ENCODE data around the gene MAML3. TPM values are rescaled to one million over a fixed set of nuclear protein-coding genes. Genes with fewer than 3 reads are reported as not detected.
A peak's percentile ranks its signal among the peaks of the same experiment; 100 is the strongest.

Gene MAML3
- total and polyA plus RNA-seq, 2 of the 13 experiments (the other 11 are each of a cell fraction or from before 2014, with no cell fraction given), result 0.05 to 0.13 TPM

GRCh38 chr4:139692309-139693012 lies 461.5 kb downstream of the MAML3 start (continued):
- TF ChIP-seq ZNF780A (CRISPR knock-in tag; IDR thresholded peaks at IDR 0.05) (no peak), ZNF256 (CRISPR knock-in tag; conservative IDR thresholded peaks at IDR 0.05) (0 out of 2 replicates have a peak, but pooled peaks have one; percentile 21), TCF7 (IDR thresholded peaks at IDR 0.05; ENCODE audit: low read depth) (peak; percentile 86), ELF3 (CRISPR knock-in tag; IDR thresholded peaks at IDR 0.05) (peak; percentile 97), MEF2D (CRISPR knock-in tag; IDR thresholded peaks at IDR 0.05) (peak; percentile 80), ZBTB4 (CRISPR knock-in tag; IDR thresholded peaks at IDR 0.05; ENCODE audit: borderline replicate concordance) (0 out of 2 replicates have a peak, but pooled peaks have one; percentile 21), ZNF264 (CRISPR knock-in tag; IDR thresholded peaks at IDR 0.05) (peak; percentile 47; the same call in 1 of the 2 replicates), GZF1 (CRISPR knock-in tag; IDR thresholded peaks at IDR 0.05) (0 out of 2 replicates have a peak, but pooled peaks have one; percentile 16), RBFOX2 (IDR thresholded peaks at IDR 0.05; ENCODE audit: low read depth, low read length) (peak; percentile 36; the same call in 1 of the 2 replicates), CCAR2 (optimal IDR thresholded peaks at IDR 0.05; ENCODE audit: low read depth, low read length) (no peak), ZBTB21 (CRISPR knock-in tag; IDR thresholded peaks at IDR 0.05) (no peak), TGIF2 (CRISPR knock-in tag; IDR thresholded peaks at IDR 0.05) (0 out of 2 replicates have a peak, but pooled peaks have one; percentile 19), HOXA7 (CRISPR knock-in tag; IDR thresholded peaks at IDR 0.05) (no peak), ZEB1 (IDR thresholded peaks at IDR 0.05; ENCODE audit: insufficient replicate concordance, low read depth) (no peak)
- TF ChIP-seq, protein P1, sequence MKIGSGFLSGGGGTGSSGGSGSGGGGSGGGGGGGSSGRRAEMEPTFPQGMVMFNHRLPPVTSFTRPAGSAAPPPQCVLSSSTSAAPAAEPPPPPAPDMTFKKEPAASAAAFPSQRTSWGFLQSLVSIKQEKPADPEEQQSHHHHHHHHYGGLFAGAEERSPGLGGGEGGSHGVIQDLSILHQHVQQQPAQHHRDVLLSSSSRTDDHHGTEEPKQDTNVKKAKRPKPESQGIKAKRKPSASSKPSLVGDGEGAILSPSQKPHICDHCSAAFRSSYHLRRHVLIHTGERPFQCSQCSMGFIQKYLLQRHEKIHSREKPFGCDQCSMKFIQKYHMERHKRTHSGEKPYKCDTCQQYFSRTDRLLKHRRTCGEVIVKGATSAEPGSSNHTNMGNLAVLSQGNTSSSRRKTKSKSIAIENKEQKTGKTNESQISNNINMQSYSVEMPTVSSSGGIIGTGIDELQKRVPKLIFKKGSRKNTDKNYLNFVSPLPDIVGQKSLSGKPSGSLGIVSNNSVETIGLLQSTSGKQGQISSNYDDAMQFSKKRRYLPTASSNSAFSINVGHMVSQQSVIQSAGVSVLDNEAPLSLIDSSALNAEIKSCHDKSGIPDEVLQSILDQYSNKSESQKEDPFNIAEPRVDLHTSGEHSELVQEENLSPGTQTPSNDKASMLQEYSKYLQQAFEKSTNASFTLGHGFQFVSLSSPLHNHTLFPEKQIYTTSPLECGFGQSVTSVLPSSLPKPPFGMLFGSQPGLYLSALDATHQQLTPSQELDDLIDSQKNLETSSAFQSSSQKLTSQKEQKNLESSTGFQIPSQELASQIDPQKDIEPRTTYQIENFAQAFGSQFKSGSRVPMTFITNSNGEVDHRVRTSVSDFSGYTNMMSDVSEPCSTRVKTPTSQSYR (CRISPR knock-in tag; IDR thresholded peaks at IDR 0.05; ENCODE audit: borderline replicate concordance), result peak; percentile 60; the same call in 1 of the 2 replicates
- TF ChIP-seq, protein P2, sequence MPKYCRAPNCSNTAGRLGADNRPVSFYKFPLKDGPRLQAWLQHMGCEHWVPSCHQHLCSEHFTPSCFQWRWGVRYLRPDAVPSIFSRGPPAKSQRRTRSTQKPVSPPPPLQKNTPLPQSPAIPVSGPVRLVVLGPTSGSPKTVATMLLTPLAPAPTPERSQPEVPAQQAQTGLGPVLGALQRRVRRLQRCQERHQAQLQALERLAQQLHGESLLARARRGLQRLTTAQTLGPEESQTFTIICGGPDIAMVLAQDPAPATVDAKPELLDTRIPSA (CRISPR knock-in tag; IDR thresholded peaks at IDR 0.05; ENCODE audit: borderline replicate concordance), result no peak
- TF ChIP-seq, protein P3, sequence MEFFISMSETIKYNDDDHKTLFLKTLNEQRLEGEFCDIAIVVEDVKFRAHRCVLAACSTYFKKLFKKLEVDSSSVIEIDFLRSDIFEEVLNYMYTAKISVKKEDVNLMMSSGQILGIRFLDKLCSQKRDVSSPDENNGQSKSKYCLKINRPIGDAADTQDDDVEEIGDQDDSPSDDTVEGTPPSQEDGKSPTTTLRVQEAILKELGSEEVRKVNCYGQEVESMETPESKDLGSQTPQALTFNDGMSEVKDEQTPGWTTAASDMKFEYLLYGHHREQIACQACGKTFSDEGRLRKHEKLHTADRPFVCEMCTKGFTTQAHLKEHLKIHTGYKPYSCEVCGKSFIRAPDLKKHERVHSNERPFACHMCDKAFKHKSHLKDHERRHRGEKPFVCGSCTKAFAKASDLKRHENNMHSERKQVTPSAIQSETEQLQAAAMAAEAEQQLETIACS (CRISPR knock-in tag; IDR thresholded peaks at IDR 0.05), result no peak
- TF ChIP-seq, protein P4, sequence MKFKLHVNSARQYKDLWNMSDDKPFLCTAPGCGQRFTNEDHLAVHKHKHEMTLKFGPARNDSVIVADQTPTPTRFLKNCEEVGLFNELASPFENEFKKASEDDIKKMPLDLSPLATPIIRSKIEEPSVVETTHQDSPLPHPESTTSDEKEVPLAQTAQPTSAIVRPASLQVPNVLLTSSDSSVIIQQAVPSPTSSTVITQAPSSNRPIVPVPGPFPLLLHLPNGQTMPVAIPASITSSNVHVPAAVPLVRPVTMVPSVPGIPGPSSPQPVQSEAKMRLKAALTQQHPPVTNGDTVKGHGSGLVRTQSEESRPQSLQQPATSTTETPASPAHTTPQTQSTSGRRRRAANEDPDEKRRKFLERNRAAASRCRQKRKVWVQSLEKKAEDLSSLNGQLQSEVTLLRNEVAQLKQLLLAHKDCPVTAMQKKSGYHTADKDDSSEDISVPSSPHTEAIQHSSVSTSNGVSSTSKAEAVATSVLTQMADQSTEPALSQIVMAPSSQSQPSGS (CRISPR knock-in tag; IDR thresholded peaks at IDR 0.05), result peak; percentile 76

Data from HepG2 (cell line).